HEK293 (cell line): ENCODE data around the gene SLC6A13.

Experiments used
- CTCF ChIA-PET: fragments of 350-600 bp; formaldehyde crosslinking; extraction: SDS; loops from one replicate; lab custom pipeline; 2021; ENCODE audit warnings: antibody characterized with exemption; lab: Yijun Ruan, JAX
- POLR2A ChIA-PET: fragments of 300-600 bp; formaldehyde crosslinking; extraction: SDS; loops from one replicate; lab custom pipeline; 2020; ENCODE audit warnings: antibody characterized with exemption, inconsistent platforms; lab: Yijun Ruan, JAX
- H3K27ac ChIP-seq: fragments of 200-500 bp; sonication (Bioruptor generic); 2 replicates; pipeline ENCODE4 v1.5.1; 2014; ENCODE audit warnings: low read depth, low read length, control low read depth, inconsistent platforms; ENCODE audit errors: extremely low read depth
- H3K36me3 ChIP-seq, 2 experiments: fragments of 200-500 bp in 1 of 2; sonication (Bioruptor generic) in 1 of 2; 1 replicate in 1 of 2; 2 replicates in 1 of 2; pipeline ENCODE4 v1.5.1; 2014 to 2017; ENCODE audit warnings: inconsistent platforms in 2 of 2, low read length in 2 of 2; ENCODE audit not compliant: control insufficient read depth in 2 of 2, insufficient read depth in 1 of 2
- H3K4me1 ChIP-seq: fragments of 200-500 bp; sonication (Bioruptor generic); 2 replicates; pipeline ENCODE4 v1.5.1; 2014; ENCODE audit warnings: mild to moderate bottlenecking, low read length, inconsistent platforms; ENCODE audit not compliant: control insufficient read depth, insufficient read depth
- H3K4me3 ChIP-seq: 2 replicates; pipeline ENCODE4 v1.5.1; 2011; ENCODE audit warnings: low read depth, mild to moderate bottlenecking, control low read depth, low read length, moderate library complexity
- H3K9me3 ChIP-seq: fragments of 200-500 bp; sonication (Bioruptor generic); 2 replicates; pipeline ENCODE4 v1.5.1; 2014; ENCODE audit warnings: low read depth, low read length, inconsistent platforms; ENCODE audit not compliant: control insufficient read depth, insufficient read depth
- GLIS1 ChIP-seq: fragments of 450-650 bp; formaldehyde crosslinking; IDR thresholded peaks from 2 replicates; pipeline ENCODE4 v1.5.1; 2016; ENCODE audit warnings: missing biosample characterization, missing genetic modification characterization
- HOXC10 ChIP-seq: sonication (generic); formaldehyde crosslinking; IDR thresholded peaks from 2 replicates; pipeline ENCODE4 v1.8.1; 2023; ENCODE audit warnings: mild to moderate bottlenecking, missing genetic modification reagents
- IKZF3 ChIP-seq: fragments of 450-650 bp; IDR thresholded peaks from 2 replicates; pipeline ENCODE4 v1.5.0; 2018; ENCODE audit warnings: missing biosample characterization, mild to moderate bottlenecking, missing genetic modification characterization, moderate library complexity
- PRDM2 ChIP-seq: fragments of 450-650 bp; formaldehyde crosslinking; IDR thresholded peaks from 2 replicates; pipeline ENCODE4 v1.5.1; 2016; ENCODE audit warnings: missing biosample characterization, missing genetic modification characterization, borderline replicate concordance
- SP2 ChIP-seq: fragments of 450-650 bp; formaldehyde crosslinking; IDR thresholded peaks from 2 replicates; pipeline ENCODE4 v1.5.1; 2016; ENCODE audit warnings: missing biosample characterization, missing genetic modification characterization
- ZBTB20 ChIP-seq: fragments of 450-650 bp; formaldehyde crosslinking; IDR thresholded peaks from 2 replicates; pipeline ENCODE4 v1.5.1; 2016; ENCODE audit warnings: missing biosample characterization, missing genetic modification characterization
- ZBTB6 ChIP-seq: fragments of 450-650 bp; formaldehyde crosslinking; IDR thresholded peaks from 2 replicates; pipeline ENCODE4 v1.5.1; 2017; ENCODE audit warnings: missing biosample characterization, missing genetic modification characterization
- ZNF426 ChIP-seq: fragments of 450-650 bp; formaldehyde crosslinking; IDR thresholded peaks from 2 replicates; pipeline ENCODE4 v1.5.1; 2017; ENCODE audit warnings: missing biosample characterization, missing genetic modification characterization, mild to moderate bottlenecking, inconsistent platforms, moderate library complexity
- ZNF514 ChIP-seq: fragments of 450-650 bp; formaldehyde crosslinking; IDR thresholded peaks from 2 replicates; pipeline ENCODE4 v1.5.1; 2016; ENCODE audit warnings: missing biosample characterization, missing genetic modification characterization
- ZNF548 ChIP-seq: fragments of 450-650 bp; formaldehyde crosslinking; IDR thresholded peaks from 2 replicates; pipeline ENCODE4 v1.5.1; 2016; ENCODE audit warnings: missing biosample characterization, missing genetic modification characterization
- ZNF660 ChIP-seq: fragments of 450-650 bp; IDR thresholded peaks from 2 replicates; pipeline ENCODE4 v1.5.1; 2018; ENCODE audit warnings: missing biosample characterization, mild to moderate bottlenecking, missing genetic modification characterization
- ZNF677 ChIP-seq: fragments of 450-650 bp; IDR thresholded peaks from 2 replicates; pipeline ENCODE4 v1.5.0; 2018; ENCODE audit warnings: missing biosample characterization, mild to moderate bottlenecking, missing genetic modification characterization, moderate library complexity
- ZNF747 ChIP-seq: fragments of 450-650 bp; formaldehyde crosslinking; IDR thresholded peaks from 2 replicates; pipeline ENCODE4 v1.5.1; 2016; ENCODE audit warnings: missing biosample characterization, missing genetic modification characterization
- ZNF777 ChIP-seq: fragments of 450-650 bp; formaldehyde crosslinking; IDR thresholded peaks from 2 replicates; pipeline ENCODE4 v1.5.1; 2017; ENCODE audit warnings: missing biosample characterization, missing genetic modification characterization, borderline replicate concordance
- ZSCAN5A ChIP-seq: fragments of 450-650 bp; formaldehyde crosslinking; IDR thresholded peaks from 2 replicates; pipeline ENCODE4 v1.5.1; 2016; ENCODE audit warnings: missing biosample characterization, missing genetic modification characterization
- TF ChIP-seq, protein P1 (sequence below): sonication (generic); formaldehyde crosslinking; IDR thresholded peaks from 2 replicates; pipeline ENCODE4 v1.8.1; 2022; ENCODE audit warnings: mild to moderate bottlenecking, moderate library complexity, missing genetic modification reagents

SLC6A13 gene

GRCh38 chr12:243381-243780, 19.3 kb downstream of the SLC6A13 start:
- TF ChIP-seq, protein P1, sequence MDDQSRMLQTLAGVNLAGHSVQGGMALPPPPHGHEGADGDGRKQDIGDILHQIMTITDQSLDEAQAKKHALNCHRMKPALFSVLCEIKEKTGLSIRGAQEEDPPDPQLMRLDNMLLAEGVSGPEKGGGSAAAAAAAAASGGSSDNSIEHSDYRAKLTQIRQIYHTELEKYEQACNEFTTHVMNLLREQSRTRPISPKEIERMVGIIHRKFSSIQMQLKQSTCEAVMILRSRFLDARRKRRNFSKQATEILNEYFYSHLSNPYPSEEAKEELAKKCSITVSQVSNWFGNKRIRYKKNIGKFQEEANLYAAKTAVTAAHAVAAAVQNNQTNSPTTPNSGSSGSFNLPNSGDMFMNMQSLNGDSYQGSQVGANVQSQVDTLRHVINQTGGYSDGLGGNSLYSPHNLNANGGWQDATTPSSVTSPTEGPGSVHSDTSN, result no peak
- TF ChIP-seq ZNF677 (tag by site-specific recombination), result no peak
- no peak for TF ChIP-seq HOXC10 (CRISPR knock-in tag)
- TF ChIP-seq IKZF3 (tag by site-specific recombination), result no peak
- no peak for TF ChIP-seq ZSCAN5A (tag by site-specific recombination)
- no peak overlapping the region for H3K27ac ChIP-seq
- CTCF ChIA-PET, result no interaction called here
- H3K9me3 ChIP-seq, result no peaks in the 10 kb centered on the region; the same call in 1 of the 2 replicates
- POLR2A ChIA-PET, result no interaction called here
- H3K36me3 ChIP-seq, result no peaks in the 10 kb centered on the region
- H3K4me3 ChIP-seq, result no peak overlapping the region
- no peaks in the 10 kb centered on the region for H3K4me1 ChIP-seq

DNA sequence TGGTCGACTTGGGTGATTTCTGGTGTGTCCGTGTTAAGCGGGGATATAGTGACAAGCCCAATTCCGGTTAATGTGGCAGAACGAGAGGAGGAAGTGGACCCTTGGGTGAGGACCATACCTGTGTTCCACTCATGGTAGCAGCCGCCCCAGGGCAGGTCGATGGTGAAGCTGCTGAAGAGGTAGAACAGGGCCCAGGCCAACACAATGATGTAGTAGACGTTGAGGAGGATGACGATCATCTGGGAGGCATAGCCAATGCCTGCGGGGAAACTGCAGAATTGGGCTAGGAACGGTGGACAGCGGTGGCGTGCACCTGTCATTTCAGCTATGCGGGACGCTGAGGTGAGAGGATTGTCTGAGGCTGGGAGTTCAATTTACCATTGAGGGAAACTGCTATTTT, 20.1 kb downstream of the SLC6A13 start:
- no peaks in the 10 kb centered on the region for H3K9me3 ChIP-seq
- POLR2A ChIA-PET, result no interaction called here
- H3K4me1 ChIP-seq, result no peaks in the 10 kb centered on the region
- CTCF ChIA-PET, result no interaction called here
- H3K4me3 ChIP-seq, result no peak overlapping the region
- no peaks in the 10 kb centered on the region for H3K36me3 ChIP-seq
- TF ChIP-seq ZNF660 (tag by site-specific recombination) (no peak), ZNF514 (tag by site-specific recombination) (no peak), ZNF548 (no peak), ZBTB20 (tag by site-specific recombination) (no peak), ZNF426 (no peak), GLIS1 (tag by site-specific recombination) (no peak), PRDM2 (no peak), ZBTB6 (tag by site-specific recombination) (no peak), ZNF747 (no peak), SP2 (no peak), IKZF3 (tag by site-specific recombination) (no peak), ZNF777 (tag by site-specific recombination) (no peak)
- no peak overlapping the region for H3K27ac ChIP-seq
